Caki2 (cell line): ENCODE measurements around the gene CPNE4. TPM values are rescaled to one million over a fixed set of nuclear protein-coding genes. Genes with fewer than 3 reads are reported as not detected.
"Not testable (repeated sequence)": the region's sequence is repeated elsewhere in the genome, so short reads cannot be mapped to it uniquely, and the experiment has no call there.

ENCODE experiments used
- DNase-seq: peaks from one replicate; pipeline ENCODE4 v3.0.0-alpha.2; 2015; ENCODE audit warnings: low read depth
- in situ Hi-C: cut with HindIII; loops from 2 replicates; pipeline ENCODE4 v1.10.0; 2016; ENCODE audit warnings: low sequenced_read_pairs, low pct_unique_long_range_greater_than_20kb, mixed read lengths
- total RNA-seq: library from RNA; depleted of rRNA; stranded (reverse); fragments of >200 nt; shearing (Covaris generic); gene quantifications from 2 replicates; pipeline ENCODE4 v1.2.3, GENCODE V29; 2014; ENCODE audit warnings: low replicate concordance

Gene CPNE4
- total RNA-seq, 1 experiment from 2014 or later = 0.27 TPM

- in situ Hi-C loops = no loop called here
- DNase-seq = peak; percentile 81
These were observed 532.1 kb downstream of the CPNE4 start, which contains the start of gene MRPL3 for GRCh38 chr3:131502530-131503319. TSS of gene MRPL3 (minus strand) at chr3:131502971. CDS start at chr3:131502821, 150 bp downstream.

DNA sequence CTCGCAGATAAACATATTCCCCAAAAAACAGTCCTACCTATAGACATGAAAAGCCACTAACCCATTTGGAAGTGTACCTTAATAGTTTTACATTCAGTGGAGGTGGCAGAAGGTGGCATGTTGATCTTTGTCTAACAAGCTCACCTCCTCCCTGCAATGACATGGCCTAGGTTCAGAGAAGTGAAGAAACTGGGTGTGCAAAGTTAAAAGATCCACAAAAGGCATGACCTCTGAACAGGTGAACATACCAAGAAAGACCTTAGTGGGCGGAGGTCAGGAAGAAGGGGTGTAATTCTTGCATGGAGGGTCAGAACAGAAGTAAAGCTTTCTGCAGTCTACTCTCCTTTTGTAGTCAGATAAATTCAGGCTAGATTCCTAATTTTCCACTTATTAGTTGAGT is 532.9 kb downstream of the CPNE4 start:
- in situ Hi-C loops = no loop called here
- DNase-seq = peak; percentile 2

GRCh38 chr3:131494706-131495105 is 540.1 kb downstream of the CPNE4 start:
- peak; percentile 59 for DNase-seq
- in situ Hi-C loops = no loop called here

DNA sequence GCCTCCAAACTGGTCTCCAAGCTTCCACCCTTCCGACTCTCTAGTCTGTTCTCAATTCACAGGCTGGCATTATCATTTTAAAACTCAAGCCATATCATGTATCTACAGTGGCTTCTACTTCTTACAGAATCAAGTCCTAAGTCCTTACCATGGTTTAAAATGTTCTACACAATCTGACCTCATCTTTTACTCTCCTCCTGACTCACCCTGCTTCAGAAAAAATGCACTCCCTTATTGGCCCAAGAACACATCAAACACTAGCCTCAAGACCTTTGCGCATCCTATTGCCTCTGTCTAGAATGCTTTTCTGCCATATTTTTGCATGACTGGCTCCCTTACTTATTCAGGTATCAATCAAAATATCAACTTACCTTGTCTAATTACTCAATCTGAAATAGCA is 543.0 kb downstream of the CPNE4 start:
- in situ Hi-C loops = no loop called here
- DNase-seq = no peak

DNA sequence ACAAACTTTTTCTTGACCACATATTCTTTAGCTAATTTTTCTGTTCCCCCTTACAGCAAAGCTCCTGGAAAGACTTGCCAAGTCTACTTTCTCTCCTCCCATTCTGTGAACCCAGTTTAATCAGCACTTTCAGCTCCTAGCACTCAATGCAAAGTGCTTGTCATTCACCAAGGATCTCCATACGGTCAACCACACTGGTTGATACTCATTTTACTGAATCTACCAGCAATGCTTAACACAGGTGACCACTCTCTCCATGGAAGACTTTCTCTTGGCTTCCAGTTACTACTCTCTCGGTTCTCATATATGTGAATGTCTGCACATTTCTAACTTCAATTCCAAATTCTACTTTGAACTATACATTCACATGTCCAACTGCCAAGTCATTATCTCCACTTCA is 543.7 kb downstream of the CPNE4 start:
- in situ Hi-C loops = no loop called here
- DNase-seq = no peak

- in situ Hi-C loops, DNase-seq: not testable (repeated sequence)
These were observed 548.3 kb downstream of the CPNE4 start for GRCh38 chr3:131486545-131486944.

GRCh38 chr3:131485119-131485518 is 549.7 kb downstream of the CPNE4 start:
- no peak for DNase-seq
- in situ Hi-C loops = no loop called here

GRCh38 chr3:131484496-131485111 is 550.2 kb downstream of the CPNE4 start:
- DNase-seq = no peak
- in situ Hi-C loops = no loop called here
